Kidney epithelial cell (primary cell): Measurements from ENCODE around the gene SLC10A3. TPM values are rescaled to one million over a fixed set of nuclear protein-coding genes. Genes with fewer than 3 reads are reported as not detected.

ENCODE experiments used
- DNase-seq: peaks from one replicate; pipeline ENCODE4 v3.0.0-alpha.2; 2010; ENCODE audit warnings: low read depth
- H3K27me3 ChIP-seq: 2 replicates; pipeline ENCODE4 v1.6.0; 2011; ENCODE audit warnings: low read length; ENCODE audit not compliant: control insufficient read depth, insufficient read depth
- H3K36me3 ChIP-seq: 2 replicates; pipeline ENCODE4 v1.5.1; 2011; ENCODE audit warnings: low read length; ENCODE audit not compliant: control insufficient read depth, insufficient read depth
- H3K4me3 ChIP-seq: 2 replicates; pipeline ENCODE4 v1.5.1; 2011; ENCODE audit warnings: low read depth, mild to moderate bottlenecking, control low read depth, low read length
- total RNA-seq: library from RNA; depleted of rRNA; stranded (reverse); fragments of >200 nt; gene quantifications from 2 replicates; pipeline ENCODE4 v1.2.3, GENCODE V29; 2015
- TF ChIP-seq, protein P1 (sequence below): IDR thresholded peaks from 2 replicates; pipeline ENCODE4 v1.5.1; 2011; ENCODE audit warnings: mild to moderate bottlenecking, moderate library complexity, low read length, control low read depth, inconsistent platforms; ENCODE audit not compliant: insufficient read depth, poor library complexity, severe bottlenecking

Gene SLC10A3
- total RNA-seq, 1 donor from 2014 or later, result 20.3 TPM

DNA sequence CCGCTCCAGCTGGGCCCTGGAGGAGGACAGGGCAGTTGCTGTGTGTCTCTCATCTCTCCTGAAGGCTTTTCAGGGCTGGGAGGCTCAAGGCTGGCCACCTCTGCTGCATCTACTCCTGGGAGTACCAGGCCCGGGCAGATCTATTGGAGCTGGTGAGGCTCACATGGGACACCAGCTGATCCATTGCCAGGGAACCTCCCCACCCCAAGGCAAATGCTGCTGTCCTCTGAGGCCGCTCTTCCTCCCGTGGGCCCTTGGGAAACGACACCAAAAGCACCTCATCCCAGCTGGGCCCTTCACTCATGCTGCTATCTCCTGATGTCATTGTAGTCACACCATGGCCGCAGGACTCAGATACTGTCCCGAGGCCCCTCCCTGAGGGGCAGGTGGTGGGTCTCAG, 7.6 kb downstream of the SLC10A3 start:
- H3K36me3 ChIP-seq, result no peaks in the 10 kb centered on the region
- TF ChIP-seq, protein P1, sequence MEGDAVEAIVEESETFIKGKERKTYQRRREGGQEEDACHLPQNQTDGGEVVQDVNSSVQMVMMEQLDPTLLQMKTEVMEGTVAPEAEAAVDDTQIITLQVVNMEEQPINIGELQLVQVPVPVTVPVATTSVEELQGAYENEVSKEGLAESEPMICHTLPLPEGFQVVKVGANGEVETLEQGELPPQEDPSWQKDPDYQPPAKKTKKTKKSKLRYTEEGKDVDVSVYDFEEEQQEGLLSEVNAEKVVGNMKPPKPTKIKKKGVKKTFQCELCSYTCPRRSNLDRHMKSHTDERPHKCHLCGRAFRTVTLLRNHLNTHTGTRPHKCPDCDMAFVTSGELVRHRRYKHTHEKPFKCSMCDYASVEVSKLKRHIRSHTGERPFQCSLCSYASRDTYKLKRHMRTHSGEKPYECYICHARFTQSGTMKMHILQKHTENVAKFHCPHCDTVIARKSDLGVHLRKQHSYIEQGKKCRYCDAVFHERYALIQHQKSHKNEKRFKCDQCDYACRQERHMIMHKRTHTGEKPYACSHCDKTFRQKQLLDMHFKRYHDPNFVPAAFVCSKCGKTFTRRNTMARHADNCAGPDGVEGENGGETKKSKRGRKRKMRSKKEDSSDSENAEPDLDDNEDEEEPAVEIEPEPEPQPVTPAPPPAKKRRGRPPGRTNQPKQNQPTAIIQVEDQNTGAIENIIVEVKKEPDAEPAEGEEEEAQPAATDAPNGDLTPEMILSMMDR, result no peak
- no peak for DNase-seq
- H3K27me3 ChIP-seq, result no peaks in the 10 kb centered on the region
- H3K4me3 ChIP-seq, result no peak overlapping the region

DNA sequence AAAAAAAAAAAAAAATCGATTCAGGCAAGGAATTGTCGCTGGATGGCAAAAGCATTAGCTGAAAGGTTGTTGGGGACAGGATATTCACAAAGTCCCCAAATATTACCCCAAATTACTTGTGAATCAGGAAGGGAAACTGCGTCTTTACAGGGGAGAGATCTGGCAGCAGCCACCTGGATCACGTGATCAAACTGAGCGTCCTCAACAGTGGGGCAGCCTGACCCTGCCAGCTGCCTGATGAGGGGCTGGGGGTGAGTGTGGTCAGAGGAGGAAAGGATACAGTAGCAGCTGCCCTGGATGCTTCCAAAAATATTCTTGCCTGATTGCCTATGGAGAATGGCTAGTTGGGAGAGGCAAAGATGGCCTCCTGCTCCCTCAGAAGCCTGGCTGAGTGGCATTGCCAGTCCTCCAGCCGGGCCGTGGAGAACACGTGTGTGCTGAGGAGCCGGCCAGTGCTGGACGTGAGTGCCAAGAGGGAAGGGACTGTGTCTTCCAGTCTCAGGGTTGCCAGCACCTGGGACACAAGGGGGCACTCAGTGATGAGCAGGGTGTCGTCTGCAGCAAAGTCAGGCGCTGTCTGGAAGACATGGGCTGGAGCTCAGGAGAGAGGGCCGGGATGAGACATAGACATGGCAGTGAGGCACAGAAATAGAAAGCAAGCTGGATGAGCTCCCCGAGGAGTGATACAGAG, 8.4 kb downstream of the SLC10A3 start:
- TF ChIP-seq, protein P1, result no peak
- H3K4me3 ChIP-seq, result no peak overlapping the region
- no peak for DNase-seq
- H3K36me3 ChIP-seq, result no peaks in the 10 kb centered on the region
- no peaks in the 10 kb centered on the region for H3K27me3 ChIP-seq

DNA sequence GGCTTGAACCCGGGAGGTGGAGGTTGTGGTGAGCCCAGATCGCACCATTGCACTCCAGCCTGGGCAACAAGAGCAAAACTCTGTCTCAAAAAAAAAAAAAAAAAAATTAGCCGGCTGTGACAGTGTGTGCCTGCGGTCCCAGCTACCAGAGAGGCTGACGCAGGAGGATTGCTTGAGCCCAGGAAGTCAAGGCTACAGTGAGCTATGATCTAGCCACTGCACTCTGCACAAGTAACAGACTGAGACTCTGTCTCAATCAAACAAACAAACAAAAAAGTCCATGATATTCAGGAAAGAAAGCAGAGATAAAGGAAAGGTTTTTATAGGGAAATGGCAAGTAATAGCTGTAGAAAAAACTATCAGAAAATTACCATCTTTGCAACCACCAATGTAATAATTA, 9.2 kb downstream of the SLC10A3 start:
- Histone ChIP-seq H3K27me3 (no peaks in the 10 kb centered on the region), H3K4me3 (no peak overlapping the region), H3K36me3 (no peaks in the 10 kb centered on the region)
- DNase-seq, result no peak
- TF ChIP-seq, protein P1, result no peak

DNA sequence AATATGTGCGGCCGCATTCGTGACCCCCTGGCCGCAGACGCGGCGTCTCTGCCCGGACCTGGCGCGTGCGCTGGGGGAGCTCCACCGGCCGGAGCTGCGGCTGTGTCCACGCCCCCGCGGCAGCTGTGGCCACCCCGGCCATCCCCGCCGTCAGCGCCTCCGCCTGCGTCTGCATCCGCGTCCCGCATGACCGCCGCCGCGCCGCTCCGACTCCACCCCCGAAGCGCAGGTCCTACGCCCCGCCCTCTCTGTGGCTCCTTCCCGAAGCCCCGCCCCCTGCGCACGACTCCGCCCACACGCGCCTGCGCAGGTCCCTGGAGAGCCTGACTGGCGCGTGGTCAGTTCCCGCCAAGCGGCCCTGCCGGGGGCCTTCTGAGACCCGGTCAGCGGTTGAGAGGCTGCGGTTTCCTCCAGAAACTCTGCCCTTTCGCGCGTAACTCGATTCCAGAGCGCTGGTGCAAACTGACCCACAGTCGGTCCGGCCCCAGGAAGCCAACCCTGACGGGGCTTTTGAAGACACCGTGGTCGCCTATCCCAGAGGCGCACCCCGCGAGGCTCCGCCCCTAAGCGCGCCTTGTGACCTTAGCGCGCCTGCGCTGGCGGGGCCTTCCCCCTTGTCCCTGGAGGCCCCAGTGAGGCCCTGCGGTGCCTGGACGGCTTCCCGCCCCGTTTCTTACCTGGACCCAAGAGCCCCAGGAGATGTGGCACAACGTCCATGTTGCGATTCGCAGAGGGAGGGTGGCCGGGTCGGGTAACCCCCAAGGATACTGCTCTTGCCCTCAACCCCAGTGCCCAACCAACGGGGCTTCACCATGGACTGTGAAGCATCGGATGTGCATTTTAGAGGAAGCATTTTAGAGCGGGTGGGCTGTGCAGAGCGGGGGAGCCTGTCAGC, 11.5 kb downstream of the SLC10A3 start, which contains the start of gene LAGE3:
Gene LAGE3 (minus strand): TSS at position 554 of the 895 bp plus-strand sequence. CDS start 366 bp downstream, at position 188.
- TF ChIP-seq, protein P1, result no peak
- no peak for DNase-seq
- Histone ChIP-seq H3K4me3 (peak within 1 kb of the TSS; percentile 48), H3K36me3 (no peaks in the 10 kb centered on the region), H3K27me3 (no peaks in the 10 kb centered on the region)

DNA sequence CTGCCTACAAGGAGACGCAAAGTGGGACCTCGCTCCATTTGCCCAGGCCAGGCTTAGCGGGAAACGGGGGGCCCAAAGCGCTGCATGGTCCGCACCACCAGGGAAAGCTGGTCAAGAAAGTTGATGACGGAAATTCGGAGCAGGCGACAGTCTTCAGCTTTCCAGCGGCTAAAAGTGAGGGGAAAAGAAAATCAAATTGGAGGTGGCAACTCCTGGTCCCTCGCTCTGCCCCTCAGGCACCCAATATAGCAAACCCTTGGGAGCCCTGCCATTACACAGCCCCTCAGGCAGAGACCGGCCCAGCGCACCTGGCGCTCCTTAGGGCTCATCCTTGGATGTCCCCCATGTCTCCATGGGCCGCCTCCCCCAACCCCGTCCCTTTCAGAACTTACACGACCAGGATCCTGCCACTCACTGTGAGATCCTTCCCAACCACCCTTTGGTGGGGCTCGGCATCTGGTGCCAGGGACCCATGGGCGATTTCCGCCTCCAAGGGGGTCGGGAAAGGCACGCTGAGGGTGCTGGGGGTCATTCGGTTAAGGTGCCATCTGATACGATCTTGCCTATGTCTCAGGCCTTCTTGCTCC, 12.4 kb downstream of the SLC10A3 start:
- no peak for DNase-seq
- H3K27me3 ChIP-seq, result no peaks in the 10 kb centered on the region
- H3K4me3 ChIP-seq, result peak overlapping the region; percentile 48
- no peaks in the 10 kb centered on the region for H3K36me3 ChIP-seq
- TF ChIP-seq, protein P1, result no peak
